Measurements from ENCODE around the gene N4BP2L2.

Gene N4BP2L2

DNA sequence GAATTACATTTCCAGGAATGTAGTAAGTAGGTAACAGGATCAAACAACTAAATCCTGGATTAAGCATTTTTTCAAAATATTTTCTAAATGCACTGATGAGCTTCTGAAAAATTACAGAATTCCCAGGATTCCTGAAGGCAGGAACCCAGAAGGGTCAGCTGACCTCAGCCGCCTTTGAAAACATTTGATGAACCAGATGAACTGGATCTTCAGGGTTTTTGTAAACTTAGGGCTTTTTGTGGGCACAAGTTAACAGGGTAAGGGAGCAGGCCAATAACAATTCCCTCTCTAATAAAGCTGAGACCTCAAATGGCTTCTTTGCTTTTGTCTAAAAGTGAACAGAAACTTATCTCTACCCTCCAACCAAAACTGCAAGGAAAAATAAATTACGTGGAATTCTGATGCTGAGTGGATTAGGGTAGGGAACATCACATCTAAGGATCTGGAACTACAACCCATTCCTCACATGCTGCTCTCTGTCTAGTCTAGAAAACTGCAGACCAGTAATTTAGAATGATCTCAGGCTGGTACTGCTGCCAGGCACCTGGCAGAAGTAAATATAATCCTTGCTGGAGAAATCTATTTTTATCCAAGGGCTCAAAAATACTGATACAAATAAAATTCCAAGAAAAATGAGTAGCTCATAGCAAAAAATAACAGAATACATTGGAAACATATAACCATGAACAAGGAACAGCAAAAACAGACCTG lies 62.4 kb downstream of the N4BP2L2 start:
- TF ChIP-seq, protein P1, sequence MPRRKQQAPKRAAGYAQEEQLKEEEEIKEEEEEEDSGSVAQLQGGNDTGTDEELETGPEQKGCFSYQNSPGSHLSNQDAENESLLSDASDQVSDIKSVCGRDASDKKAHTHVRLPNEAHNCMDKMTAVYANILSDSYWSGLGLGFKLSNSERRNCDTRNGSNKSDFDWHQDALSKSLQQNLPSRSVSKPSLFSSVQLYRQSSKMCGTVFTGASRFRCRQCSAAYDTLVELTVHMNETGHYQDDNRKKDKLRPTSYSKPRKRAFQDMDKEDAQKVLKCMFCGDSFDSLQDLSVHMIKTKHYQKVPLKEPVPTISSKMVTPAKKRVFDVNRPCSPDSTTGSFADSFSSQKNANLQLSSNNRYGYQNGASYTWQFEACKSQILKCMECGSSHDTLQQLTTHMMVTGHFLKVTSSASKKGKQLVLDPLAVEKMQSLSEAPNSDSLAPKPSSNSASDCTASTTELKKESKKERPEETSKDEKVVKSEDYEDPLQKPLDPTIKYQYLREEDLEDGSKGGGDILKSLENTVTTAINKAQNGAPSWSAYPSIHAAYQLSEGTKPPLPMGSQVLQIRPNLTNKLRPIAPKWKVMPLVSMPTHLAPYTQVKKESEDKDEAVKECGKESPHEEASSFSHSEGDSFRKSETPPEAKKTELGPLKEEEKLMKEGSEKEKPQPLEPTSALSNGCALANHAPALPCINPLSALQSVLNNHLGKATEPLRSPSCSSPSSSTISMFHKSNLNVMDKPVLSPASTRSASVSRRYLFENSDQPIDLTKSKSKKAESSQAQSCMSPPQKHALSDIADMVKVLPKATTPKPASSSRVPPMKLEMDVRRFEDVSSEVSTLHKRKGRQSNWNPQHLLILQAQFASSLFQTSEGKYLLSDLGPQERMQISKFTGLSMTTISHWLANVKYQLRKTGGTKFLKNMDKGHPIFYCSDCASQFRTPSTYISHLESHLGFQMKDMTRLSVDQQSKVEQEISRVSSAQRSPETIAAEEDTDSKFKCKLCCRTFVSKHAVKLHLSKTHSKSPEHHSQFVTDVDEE (CRISPR knock-in tag; IDR thresholded peaks at IDR 0.05) = no peak
- TF ChIP-seq CSDC2 (CRISPR knock-in tag; IDR thresholded peaks at IDR 0.05) (no peak), BACH2 (CRISPR knock-in tag; IDR thresholded peaks at IDR 0.05; ENCODE audit: borderline replicate concordance) (no peak), TOX (CRISPR knock-in tag; IDR thresholded peaks at IDR 0.05; ENCODE audit: borderline replicate concordance) (no peak), ZFP3 (CRISPR knock-in tag; IDR thresholded peaks at IDR 0.05) (no peak), ARNTL (CRISPR knock-in tag; IDR thresholded peaks at IDR 0.05; ENCODE audit: borderline replicate concordance, low read depth) (no peak), ZC3H10 (CRISPR knock-in tag; IDR thresholded peaks at IDR 0.05) (no peak), TCF4 (CRISPR knock-in tag; IDR thresholded peaks at IDR 0.05; ENCODE audit: borderline replicate concordance) (no peak), PPARA (CRISPR knock-in tag; IDR thresholded peaks at IDR 0.05; ENCODE audit: borderline replicate concordance) (no peak), GLIS3 (CRISPR knock-in tag; IDR thresholded peaks at IDR 0.05) (no peak), ESRRG (CRISPR knock-in tag; IDR thresholded peaks at IDR 0.05) (no peak), SNAI2 (CRISPR knock-in tag; IDR thresholded peaks at IDR 0.05) (no peak), ZNF70 (CRISPR knock-in tag; IDR thresholded peaks at IDR 0.05) (no peak), ISL1 (CRISPR knock-in tag; IDR thresholded peaks at IDR 0.05) (no peak), RARB (CRISPR knock-in tag; IDR thresholded peaks at IDR 0.05) (no peak), ZFP30 (CRISPR knock-in tag; IDR thresholded peaks at IDR 0.05) (no peak), OSR1 (CRISPR knock-in tag; IDR thresholded peaks at IDR 0.05) (no peak), ZNF8 (CRISPR knock-in tag; IDR thresholded peaks at IDR 0.05) (no peak)
- TF ChIP-seq, protein P2, sequence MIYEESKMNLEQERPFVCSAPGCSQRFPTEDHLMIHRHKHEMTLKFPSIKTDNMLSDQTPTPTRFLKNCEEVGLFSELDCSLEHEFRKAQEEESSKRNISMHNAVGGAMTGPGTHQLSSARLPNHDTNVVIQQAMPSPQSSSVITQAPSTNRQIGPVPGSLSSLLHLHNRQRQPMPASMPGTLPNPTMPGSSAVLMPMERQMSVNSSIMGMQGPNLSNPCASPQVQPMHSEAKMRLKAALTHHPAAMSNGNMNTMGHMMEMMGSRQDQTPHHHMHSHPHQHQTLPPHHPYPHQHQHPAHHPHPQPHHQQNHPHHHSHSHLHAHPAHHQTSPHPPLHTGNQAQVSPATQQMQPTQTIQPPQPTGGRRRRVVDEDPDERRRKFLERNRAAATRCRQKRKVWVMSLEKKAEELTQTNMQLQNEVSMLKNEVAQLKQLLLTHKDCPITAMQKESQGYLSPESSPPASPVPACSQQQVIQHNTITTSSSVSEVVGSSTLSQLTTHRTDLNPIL (CRISPR knock-in tag; IDR thresholded peaks at IDR 0.05; ENCODE audit: low read depth) = no peak
- no peak for ATAC-seq

DNA sequence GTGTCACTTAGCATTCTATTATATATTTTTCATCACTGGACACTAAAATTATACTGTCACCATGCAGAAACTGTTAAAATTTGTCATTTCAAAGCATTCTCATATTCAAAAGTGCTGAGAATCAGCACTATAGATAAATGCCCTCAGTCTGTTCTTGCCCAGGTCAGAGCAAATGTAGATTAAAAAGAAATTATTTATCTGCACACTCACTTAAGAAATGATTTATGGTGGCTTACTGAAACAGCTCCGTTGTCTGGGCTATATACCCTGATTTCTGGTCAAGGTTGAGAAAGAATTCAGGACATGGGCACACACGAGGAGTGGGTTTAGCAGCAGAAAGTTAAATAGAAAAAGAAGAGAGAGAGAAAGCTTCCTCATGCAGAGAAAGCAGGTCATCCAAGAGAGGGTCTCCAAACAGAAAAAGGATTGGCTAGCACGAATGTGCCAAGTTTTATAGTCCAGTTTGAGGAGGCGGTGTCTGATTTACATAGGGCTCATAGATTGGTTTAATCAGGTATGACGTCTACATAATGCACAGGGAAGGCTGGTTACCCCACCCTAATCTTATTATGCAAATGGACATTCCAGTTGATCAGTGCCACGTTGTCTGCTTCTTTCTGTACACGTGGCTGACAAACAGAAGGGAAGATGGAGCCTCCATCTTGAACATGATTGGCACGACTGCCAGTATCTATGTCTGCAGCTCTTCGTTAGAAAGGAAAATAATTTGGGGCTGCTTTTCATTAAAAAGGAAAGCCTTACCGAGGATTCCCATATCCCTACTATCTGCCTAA lies 63.4 kb downstream of the N4BP2L2 start:
- no peak for ATAC-seq
- no peak for TF ChIP-seq CSDC2 (CRISPR knock-in tag; IDR thresholded peaks at IDR 0.05)
- no peak for TF ChIP-seq PPARA (CRISPR knock-in tag; IDR thresholded peaks at IDR 0.05; ENCODE audit: borderline replicate concordance)
- TF ChIP-seq, protein P2 (CRISPR knock-in tag; IDR thresholded peaks at IDR 0.05; ENCODE audit: low read depth) = no peak
- no peak for TF ChIP-seq SNAI2 (CRISPR knock-in tag; IDR thresholded peaks at IDR 0.05)

DNA sequence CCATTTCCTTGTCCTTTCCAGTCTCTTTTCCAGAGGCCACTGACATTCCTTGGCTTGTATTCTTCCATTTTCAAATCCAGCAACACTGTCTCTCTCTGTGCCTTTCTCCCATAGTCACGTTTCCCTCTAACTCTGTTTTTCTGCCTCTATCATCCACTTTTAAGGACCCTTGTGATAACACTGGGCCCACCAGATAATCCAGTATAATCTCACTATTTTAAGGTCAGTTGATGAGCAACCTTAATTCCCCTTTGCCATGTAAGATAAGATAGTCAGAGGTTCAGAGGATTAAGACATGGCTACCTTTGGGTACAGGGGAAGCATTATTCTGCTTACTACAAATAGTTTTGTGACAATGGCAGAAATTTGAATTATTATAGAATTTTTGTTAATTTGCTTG lies 64.9 kb downstream of the N4BP2L2 start:
- no peak for ATAC-seq
- no peak for TF ChIP-seq TCF4 (CRISPR knock-in tag; IDR thresholded peaks at IDR 0.05; ENCODE audit: borderline replicate concordance)

DNA sequence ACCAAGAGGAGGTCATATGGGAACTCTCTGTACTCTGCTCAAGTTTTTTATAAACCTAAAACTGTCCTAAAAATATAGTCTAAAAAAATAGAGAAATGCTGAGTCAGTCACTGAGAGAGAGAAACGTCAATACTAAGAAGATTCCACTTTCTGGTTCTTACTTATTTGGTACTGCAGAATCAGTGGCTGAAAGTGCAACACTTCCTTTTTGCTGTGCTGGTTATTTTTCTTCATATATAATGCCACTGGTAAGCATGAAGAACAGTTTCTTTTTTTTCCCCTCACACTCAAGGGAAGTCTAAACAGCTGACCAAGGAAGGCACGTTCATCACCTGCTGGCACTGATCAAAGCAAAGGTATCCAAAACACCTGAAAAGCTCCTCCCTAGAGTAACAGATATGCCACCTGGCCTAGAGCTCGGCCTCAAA lies 66.4 kb downstream of the N4BP2L2 start:
- ATAC-seq = no peak
- TF ChIP-seq CSDC2 (CRISPR knock-in tag; IDR thresholded peaks at IDR 0.05) = no peak
- TF ChIP-seq ZNF70 (CRISPR knock-in tag; IDR thresholded peaks at IDR 0.05) = no peak
- no peak for TF ChIP-seq PPARA (CRISPR knock-in tag; IDR thresholded peaks at IDR 0.05; ENCODE audit: borderline replicate concordance)
- TF ChIP-seq ZFP3 (CRISPR knock-in tag; IDR thresholded peaks at IDR 0.05) = no peak
- no peak for TF ChIP-seq ZNF8 (CRISPR knock-in tag; IDR thresholded peaks at IDR 0.05)
- TF ChIP-seq TOX (CRISPR knock-in tag; IDR thresholded peaks at IDR 0.05; ENCODE audit: borderline replicate concordance) = no peak
- TF ChIP-seq, protein P2 (CRISPR knock-in tag; IDR thresholded peaks at IDR 0.05; ENCODE audit: low read depth) = no peak
- TF ChIP-seq BACH2 (CRISPR knock-in tag; IDR thresholded peaks at IDR 0.05; ENCODE audit: borderline replicate concordance) = no peak
- no peak for TF ChIP-seq GLIS3 (CRISPR knock-in tag; IDR thresholded peaks at IDR 0.05)
- TF ChIP-seq, protein P3, sequence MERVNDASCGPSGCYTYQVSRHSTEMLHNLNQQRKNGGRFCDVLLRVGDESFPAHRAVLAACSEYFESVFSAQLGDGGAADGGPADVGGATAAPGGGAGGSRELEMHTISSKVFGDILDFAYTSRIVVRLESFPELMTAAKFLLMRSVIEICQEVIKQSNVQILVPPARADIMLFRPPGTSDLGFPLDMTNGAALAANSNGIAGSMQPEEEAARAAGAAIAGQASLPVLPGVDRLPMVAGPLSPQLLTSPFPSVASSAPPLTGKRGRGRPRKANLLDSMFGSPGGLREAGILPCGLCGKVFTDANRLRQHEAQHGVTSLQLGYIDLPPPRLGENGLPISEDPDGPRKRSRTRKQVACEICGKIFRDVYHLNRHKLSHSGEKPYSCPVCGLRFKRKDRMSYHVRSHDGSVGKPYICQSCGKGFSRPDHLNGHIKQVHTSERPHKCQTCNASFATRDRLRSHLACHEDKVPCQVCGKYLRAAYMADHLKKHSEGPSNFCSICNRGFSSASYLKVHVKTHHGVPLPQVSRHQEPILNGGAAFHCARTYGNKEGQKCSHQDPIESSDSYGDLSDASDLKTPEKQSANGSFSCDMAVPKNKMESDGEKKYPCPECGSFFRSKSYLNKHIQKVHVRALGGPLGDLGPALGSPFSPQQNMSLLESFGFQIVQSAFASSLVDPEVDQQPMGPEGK (CRISPR knock-in tag; IDR thresholded peaks at IDR 0.05; ENCODE audit: borderline replicate concordance) = no peak
- TF ChIP-seq, protein P1 (CRISPR knock-in tag; IDR thresholded peaks at IDR 0.05) = no peak
- no peak for TF ChIP-seq ARNTL (CRISPR knock-in tag; IDR thresholded peaks at IDR 0.05; ENCODE audit: borderline replicate concordance, low read depth)
- no peak for TF ChIP-seq ZFP30 (CRISPR knock-in tag; IDR thresholded peaks at IDR 0.05)
- no peak for TF ChIP-seq ISL1 (CRISPR knock-in tag; IDR thresholded peaks at IDR 0.05)
- TF ChIP-seq ESRRG (CRISPR knock-in tag; IDR thresholded peaks at IDR 0.05) = no peak
